Cardiac fibroblast (primary cell): ENCODE results near the gene SERPINA1.

Experiments used
- DNase-seq, 2 donors: peaks; one replicate each; pipeline versions ENCODE4 v3.0.0 to v3.0.0-alpha.2; 2010; ENCODE audit warnings: low read depth in 2 of 2
- H3K4me3 ChIP-seq, 2 donors: replicated peaks in 1 of 2; 1 replicate in 1 of 2; 2 replicates in 1 of 2; pipeline ENCODE4 v1.5.1; 2011; ENCODE audit warnings: low read depth in 2 of 2, low read length in 2 of 2, mild to moderate bottlenecking in 2 of 2, moderate library complexity in 1 of 2
- CTCF ChIP-seq: IDR thresholded peaks from one replicate; pipeline ENCODE4 v1.5.1; 2011; ENCODE audit warnings: low read depth, mild to moderate bottlenecking, low read length, inconsistent platforms

SERPINA1 gene

GRCh38 chr14:94368956-94369355 is 19.4 kb downstream of the SERPINA1 start:
- TF ChIP-seq CTCF = no peak
- DNase-seq = no peak
- H3K4me3 ChIP-seq = no peak overlapping the region

- DNase-seq = no peak
- TF ChIP-seq CTCF = no peak
Observed at GRCh38 chr14:94368243-94368590, 20.2 kb downstream of the SERPINA1 start.

GRCh38 chr14:94367347-94368242 is 20.8 kb downstream of the SERPINA1 start:
- no peak overlapping the region for H3K4me3 ChIP-seq
- no peak for TF ChIP-seq CTCF
- no peak for DNase-seq

More at GRCh38 chr14:94368243-94368590, 20.2 kb downstream of the SERPINA1 start:
- H3K4me3 ChIP-seq = no peak overlapping the region

- H3K4me3 ChIP-seq = no peak within 1 kb of the TSS
- no peak for TF ChIP-seq CTCF
- no peak for DNase-seq
Observed at GRCh38 chr14:94366146-94366915, 22.1 kb downstream of the SERPINA1 start, which contains the start of gene SERPINA2. Gene SERPINA2 (minus strand): TSS chr14:94366698.

- H3K4me3 ChIP-seq = no peak overlapping the region
- TF ChIP-seq CTCF = no peak
- DNase-seq = no peak
Observed at GRCh38 chr14:94365624-94366023, 22.8 kb downstream of the SERPINA1 start.

- TF ChIP-seq CTCF = no peak
- H3K4me3 ChIP-seq = no peak overlapping the region
- no peak for DNase-seq
Observed at GRCh38 chr14:94364964-94365363, 23.4 kb downstream of the SERPINA1 start.
